ENCODE results near the gene FAM118A. TPM values are rescaled to one million over a fixed set of nuclear protein-coding genes. Genes with fewer than 3 reads are reported as not detected.
"Not testable (repeated sequence)": the region's sequence is repeated elsewhere in the genome, so short reads cannot be mapped to it uniquely, and the experiment has no call there.

Gene FAM118A
- total RNA-seq (2014; rRNA removed; shearing (Covaris generic)), result 31.0 and 45.4 TPM in 2 replicates

DNA sequence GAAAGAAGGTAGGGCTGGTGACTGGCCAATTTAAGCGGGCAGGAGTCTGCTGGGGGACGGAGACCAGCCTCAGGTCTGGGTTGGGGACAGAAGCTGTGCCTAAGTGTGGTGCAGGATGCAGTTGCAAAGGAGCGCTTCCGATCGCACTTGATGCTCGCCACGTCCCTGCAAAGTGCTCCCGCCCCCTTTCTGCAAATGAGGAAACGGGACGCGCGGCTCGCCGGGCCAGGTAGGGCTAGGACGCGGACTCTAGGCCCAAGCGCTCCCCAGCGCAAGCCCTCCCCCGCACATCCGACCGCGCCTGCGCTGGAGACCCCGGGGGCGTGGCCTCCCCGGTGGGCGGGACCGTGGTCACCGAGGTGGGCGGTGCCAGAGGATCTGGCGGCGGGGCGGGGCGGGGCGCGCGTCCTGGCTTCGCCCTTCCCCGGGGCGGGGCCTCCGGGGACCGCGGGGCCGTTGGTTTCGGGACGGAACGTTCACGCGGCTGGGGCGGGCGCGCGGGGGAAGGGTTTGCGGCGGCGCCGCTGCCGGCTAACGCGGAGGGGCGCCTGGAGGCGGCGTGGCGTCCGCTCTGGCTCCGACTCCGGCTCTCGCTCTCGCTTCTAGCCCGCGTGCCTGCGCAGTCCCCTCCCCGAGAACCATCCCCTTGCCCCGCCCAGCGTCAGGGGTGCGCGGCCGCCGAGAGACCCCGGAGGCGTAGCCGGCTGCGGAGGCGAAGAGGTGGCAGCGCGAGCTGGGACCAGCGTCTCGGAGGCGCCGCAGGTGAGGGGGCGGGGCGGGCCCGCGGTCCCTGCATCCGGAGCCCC lies at the start of gene FAM118A:
TSS of gene FAM118A (plus strand) at position 513 of the 806 bp plus-strand sequence. CDS start 12,446 bp downstream, outside the sequence.
- DNase-seq (ENCODE audit: low spot score), result peak; percentile 90

- not testable (repeated sequence) for DNase-seq (ENCODE audit: low spot score)
These were observed 49.4 kb upstream of the FAM118A start for GRCh38 chr22:45260395-45260759.

DNA sequence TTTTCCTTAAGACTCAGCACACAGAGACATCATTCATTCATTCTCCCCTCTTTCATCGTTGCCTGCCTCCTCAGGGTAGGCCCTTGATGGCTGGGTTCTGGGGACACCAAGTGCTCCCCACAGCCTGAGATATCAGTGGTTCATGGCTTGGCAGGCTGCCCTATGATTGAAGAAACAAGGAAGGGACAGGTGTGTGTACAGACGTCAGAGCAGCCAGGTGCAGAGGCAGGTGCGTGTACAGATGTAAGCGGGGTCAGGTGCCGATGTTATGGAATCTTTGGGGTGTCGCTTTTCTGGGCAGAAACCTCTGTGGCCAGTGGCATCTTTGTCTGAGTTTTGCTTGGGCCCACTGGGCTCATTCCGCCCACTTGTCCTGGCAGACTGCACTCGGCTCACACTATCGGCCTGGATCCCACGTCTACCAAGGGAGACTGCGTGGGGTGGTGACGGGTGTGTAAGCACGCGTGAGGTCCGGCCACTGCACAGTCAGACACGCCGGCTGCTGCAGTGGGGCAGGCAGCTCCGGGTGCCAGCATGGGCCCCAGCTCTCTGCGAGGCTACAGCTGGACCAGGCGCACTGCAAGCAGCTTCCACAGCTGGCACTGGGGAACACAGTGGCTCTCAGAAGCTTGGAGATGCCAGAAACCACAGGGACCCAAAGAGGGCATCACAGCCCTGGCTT lies 48.2 kb upstream of the FAM118A start:
- no peak for DNase-seq (ENCODE audit: low spot score)

DNA sequence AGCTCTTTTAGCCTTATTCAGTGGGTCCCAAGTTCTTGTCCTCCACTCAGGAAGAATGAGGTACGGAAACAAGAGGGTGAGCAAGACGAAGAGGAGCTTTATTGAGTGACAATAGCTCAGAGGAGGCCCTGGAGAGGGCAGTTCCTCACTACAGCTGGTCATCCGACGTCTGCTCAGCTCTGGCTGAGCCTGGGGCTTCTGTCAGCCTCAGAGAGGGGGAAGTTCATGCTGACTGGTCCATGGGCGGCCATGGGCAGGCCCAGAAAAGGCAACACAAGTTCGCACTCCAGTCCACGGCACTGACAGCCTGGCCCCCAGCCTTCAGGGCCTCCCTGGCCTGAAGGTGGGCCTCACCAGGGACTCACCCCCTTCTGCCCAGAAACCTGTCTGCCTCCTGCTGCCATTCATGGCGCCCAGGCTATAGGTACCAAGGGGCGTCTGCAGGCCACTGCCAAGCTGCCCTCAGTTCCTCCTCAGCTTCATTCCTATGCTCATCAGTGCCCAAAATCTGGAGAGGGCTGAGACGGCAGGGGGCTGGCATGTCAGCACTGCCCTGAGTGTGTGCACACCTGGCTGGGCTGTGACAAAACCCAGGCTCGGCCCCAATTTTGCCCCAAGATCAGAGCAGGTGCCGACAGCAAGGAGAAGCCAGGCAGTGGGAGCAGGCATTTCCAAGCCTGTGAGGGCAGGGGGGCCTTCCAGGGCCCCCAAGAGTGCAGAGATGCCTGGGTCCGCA lies 47.4 kb upstream of the FAM118A start:
- DNase-seq (ENCODE audit: low spot score), result no peak

DNA sequence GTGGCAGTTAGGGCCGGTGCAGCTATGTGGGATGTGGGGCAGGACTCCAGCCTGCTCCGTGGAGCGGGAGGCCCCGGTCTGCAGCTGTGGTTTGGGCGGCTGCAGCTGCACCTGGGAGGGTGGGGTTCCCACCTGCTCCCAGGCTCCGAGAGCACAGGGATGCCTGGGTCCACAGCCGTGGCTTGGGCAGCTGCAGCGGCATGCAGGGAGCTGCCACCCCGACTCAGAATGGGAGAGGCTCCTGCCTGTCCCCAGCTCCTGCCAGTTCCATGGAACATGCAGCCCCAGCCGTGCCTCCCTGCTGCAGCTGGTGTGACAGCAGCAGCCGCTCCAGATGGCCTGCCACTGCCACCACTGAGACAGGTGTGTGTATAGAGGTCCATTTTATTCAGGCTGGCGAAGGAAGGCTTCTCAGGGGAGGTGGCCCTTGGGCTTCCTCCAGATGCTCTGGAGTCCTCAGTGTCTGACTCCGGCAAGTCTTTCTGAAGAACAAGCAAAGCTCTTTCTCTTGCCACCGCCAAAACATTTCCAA lies 46.7 kb upstream of the FAM118A start:
- DNase-seq (ENCODE audit: low spot score), result no peak

- peak; percentile 67 for DNase-seq (ENCODE audit: low spot score)
These were observed 46.1 kb upstream of the FAM118A start for GRCh38 chr22:45263463-45264269.

- DNase-seq (ENCODE audit: low spot score), result no peak
These were observed 44.2 kb upstream of the FAM118A start for GRCh38 chr22:45265535-45265934.

GRCh38 chr22:45268167-45268957 lies 41.4 kb upstream of the FAM118A start:
- peak; percentile 12 for DNase-seq (ENCODE audit: low spot score)

DNA sequence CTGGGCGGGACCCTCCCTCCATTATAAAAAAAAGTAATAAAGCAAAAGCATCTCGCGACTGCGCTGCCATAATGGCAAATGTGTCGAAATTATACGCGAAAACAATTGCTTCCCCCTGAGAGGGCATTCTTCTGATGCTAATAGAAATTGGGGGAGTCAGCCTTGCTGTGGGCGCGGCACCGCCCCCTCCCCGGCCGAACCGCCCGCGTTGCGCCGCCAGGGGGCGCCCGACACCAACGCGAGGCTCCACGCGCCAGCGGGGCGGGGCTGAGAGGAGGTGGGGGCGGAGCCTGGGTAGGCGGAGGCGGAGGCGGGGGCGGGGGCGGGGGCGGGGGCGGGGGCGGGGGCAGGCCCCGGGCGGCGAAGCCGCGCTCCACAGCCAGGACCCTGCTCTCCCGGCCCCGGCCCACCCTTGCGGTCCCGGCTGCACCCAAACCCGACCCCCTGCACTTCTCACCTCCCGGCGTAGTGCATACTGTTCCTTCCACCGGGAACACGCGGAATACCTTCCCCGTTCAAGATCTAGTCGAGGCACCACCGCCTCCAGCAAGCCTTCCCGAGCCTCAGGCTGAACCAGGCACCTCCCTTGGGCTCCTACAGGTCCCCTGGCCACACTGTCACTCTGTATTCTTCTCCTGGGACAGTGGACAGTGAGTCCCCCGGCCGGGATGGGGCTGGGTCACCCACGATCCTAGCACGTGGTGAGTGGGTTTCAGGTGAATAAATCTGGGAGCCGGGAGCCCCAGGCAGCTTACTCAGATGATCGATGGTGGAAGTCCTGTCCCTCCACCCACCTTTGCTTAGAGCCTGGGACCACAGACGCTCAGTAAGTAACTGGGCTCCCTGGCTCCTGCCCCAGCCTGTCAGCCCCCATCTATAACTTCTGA lies 40.5 kb upstream of the FAM118A start:
- DNase-seq (ENCODE audit: low spot score), result peak; percentile 61

DNA sequence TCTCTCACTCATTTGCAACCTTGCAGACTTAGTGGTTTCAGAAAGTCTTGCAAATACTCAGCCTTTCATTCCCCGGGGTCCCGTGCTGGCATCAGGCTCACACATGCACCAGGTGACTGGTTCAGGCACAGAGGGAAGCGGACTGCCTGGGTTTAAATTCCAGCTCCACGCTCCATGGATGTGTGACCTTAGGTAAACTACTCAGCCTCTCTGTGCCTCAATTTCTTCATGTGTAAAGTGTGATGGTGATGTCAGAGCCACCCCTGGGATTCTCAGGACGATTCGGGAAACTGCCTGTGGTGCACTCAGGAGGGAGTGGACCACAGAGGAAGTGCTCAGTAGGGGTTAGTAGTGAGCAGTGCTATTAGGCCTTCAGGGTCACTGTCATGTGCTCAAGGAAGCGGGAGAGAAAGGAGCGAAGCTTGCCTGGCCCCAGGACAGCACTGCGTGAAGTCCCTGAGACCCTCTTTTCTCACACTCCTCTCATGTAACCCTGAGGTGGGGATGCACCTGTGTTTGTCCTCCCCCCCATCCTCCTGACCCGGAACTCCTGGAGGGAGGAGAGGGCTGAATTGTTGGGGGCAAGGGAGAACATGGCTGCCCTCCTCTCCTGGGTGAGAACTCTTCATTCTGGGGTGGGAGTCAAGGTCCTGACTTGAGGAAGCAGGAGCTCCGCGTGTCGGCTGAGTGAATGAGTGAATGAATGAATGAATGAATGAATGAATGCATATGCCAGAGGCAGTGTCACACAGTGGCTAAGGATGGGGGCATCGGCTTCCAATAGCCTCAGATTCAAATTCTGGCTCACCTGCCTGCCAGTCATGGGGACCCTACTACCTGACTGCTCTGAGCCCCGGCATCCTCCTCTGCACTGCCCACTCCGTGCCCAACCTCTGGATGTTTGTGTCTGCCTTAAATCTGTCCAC lies 39.4 kb upstream of the FAM118A start:
- DNase-seq (ENCODE audit: low spot score), result no peak

DNA sequence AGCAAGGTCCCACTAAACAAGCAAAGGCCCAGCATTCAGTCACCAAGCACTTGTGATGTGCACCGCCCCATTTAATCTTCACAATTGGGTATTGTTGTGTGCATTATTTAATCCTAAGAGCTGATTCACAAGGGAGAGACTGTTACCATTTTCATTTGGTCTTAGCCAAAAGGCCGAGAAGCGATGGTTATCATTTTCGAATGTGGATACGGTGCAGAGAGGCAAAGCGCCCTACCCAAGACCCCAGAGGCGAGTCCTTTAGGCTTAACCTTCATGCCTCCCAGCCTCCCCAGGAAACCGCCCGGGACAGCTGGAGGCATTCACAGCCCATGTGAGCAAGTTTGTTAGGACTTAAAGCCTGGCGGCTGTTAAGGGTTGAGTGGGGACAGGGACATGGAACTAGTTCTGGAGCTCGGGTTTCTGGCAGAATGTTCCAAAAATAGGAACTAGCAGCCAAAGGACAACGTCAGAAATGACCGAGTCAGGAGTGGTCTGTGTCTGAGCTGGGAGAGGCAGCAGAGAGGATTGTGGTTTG lies 38.0 kb upstream of the FAM118A start:
- DNase-seq (ENCODE audit: low spot score), result peak; percentile 51

GRCh38 chr22:45272498-45272897 lies 37.2 kb upstream of the FAM118A start:
- no peak for DNase-seq (ENCODE audit: low spot score)

DNA sequence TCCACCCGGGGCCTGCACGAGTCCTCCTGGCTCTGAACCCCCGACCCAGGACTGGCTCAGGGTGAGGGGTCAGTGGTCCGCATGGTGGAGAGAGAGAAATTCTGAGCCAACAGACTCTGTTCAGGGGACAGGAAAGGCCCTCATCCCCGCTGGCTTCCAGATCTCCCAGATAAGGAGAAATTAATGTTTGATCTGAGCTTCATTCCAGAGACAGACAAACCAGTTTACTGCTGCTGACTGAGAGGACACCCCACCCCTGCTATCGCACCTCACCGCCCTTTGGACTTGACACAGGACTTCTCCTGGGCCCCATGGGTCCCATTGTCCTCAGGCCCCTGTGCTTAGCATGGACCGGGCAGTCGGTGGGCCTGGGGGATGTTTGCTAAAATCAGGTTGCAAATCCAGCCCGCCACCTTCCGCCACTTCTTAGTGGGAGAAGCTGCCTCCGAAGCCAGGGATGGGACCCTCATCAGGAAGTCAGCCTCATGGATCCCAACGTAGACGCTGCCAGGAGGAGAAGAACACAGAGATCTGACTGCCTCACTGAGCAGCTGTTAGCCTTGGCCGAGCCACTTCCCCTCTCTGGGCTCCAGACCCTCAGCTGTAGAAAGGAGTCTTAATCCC lies 36.2 kb upstream of the FAM118A start:
- DNase-seq (ENCODE audit: low spot score), result peak; percentile 71

DNA sequence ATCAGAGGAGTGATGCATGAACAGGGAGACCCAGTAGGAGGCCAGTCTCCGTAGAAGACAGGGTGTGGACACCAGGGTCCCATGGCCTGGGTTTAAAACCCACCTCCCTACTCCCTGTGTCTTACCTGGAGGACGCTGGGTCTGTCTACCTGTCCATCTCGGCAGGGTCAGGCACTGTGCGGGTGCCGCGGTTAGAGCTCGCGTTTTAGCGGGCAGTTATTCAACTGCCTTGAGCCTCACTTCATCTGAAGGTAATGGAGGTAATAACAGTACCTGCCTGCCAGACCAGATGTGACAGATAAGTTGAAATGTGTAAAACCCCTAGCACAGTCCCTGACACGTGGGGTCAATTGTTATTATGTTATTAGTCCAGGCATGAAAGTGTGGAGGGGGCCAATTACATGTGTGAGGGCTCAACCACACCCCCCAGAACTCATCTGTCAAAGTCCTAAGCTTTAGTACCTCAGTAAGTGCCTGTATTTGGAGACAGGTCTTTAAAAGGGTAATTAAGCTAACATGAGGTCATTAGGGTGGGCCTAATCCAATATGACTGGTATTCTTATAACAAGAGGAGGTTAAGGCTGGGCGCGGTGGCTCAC lies 33.1 kb upstream of the FAM118A start:
- no peak for DNase-seq (ENCODE audit: low spot score)

- not testable (repeated sequence) for DNase-seq (ENCODE audit: low spot score)
These were observed 32.0 kb upstream of the FAM118A start for GRCh38 chr22:45277720-45278119.

- no peak for DNase-seq (ENCODE audit: low spot score)
These were observed 31.6 kb upstream of the FAM118A start for GRCh38 chr22:45278125-45278524.

DNA sequence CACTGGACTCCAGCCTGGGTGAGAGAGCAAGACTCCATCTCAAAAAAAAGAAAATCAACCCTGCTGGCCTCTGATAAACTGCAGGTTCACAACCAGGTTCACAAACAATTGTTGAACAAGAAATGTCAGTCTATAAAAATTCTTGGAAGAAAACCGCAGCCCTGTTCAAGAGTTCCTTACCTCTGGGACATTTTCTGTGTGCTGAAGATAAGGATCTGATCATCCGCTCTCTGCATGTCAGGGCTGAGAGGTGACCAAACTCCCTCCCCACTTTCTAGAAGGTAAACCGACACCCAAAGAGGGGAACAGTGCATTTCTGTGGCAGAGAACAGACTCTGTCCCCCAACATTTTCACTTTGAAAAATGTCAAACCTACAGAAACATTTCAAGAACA lies 29.1 kb upstream of the FAM118A start:
- peak; percentile 60 for DNase-seq (ENCODE audit: low spot score)
